Adipose tissue (tissue), 3 donors: Measurements from ENCODE around the gene PTAFR. TPM values are rescaled to one million over a fixed set of nuclear protein-coding genes. Genes with fewer than 3 reads are reported as not detected.

Experiments used
- H3K27ac ChIP-seq: one replicate; pipeline ENCODE4 v1.5.1; 2013; ENCODE audit warnings: low read depth, low read length
- WGBS, 3 donors: extraction: QIAGEN DNeasy Blood & Tissue Kit; methylation state at CpG; one replicate each; pipeline ENCODE4 v1.1.7; 2013; 5-methylcytosine and 5-hydroxymethylcytosine counted together
- polyA plus RNA-seq, 3 donors: library from polyadenylated mRNA; stranded (reverse); fragments of 200-250 nt; gene quantifications; one replicate each; pipeline ENCODE4 v1.2.3, GENCODE V29; 2013
- donor health status: healthy with polysubstance abuse.
- donor health status: Bipolar disorder and iron deficiency.
- donor health status: healthy.

PTAFR gene
- polyA plus RNA-seq, 3 donors: 1.0 to 6.6 (median 3.0) TPM

DNA sequence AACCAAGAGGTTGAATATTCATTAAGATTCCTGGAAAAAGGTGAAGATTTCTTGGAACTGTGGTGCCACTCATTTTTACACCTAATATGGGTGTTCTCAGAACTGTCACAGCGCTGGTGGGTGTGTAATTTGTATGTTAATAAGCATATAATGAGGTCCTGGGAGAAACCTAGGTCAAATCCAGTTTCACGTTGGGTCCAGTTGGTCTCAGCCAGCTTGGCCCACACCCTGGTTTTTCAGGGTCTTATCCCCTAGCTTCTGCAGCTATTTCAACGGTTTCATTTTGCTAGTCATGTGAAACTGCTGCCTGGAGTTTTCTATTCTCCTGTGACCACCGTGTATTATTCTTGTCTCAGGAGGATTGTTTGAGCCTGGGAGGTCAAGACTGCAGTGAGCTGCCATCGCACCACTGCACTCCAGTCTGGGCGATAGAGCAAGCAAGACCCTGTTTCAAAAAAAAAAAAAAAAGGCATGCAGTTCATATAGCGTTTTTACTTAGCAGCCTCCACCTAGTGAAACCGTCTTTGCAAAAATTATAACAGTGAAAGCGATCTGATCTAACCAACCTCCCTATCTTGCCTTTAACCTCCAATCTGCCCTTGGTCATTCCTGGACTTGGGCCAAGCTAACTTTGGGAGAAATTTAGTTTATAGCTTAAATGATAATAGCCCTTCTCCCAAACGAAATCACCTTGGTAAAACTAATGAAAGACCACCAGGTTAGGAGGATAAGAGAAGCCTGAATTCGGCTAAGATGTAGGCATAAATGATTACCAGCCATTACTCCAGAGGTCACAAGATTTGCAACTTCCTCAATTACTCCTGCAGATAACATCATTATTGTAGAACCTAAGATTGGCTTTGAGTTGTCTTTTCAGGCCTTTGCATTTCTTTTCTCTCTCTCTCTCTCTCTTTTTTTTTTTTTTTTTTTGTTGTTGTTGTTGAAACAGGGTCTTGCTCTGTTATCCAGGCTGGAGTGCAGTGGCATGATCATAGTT lies 44.0 kb downstream of the PTAFR start:
- no peak overlapping the region for H3K27ac ChIP-seq
- 76 to 84% (median 78%) methylated on average over 11 of the region's 11 CpGs for WGBS, 3 donors

DNA sequence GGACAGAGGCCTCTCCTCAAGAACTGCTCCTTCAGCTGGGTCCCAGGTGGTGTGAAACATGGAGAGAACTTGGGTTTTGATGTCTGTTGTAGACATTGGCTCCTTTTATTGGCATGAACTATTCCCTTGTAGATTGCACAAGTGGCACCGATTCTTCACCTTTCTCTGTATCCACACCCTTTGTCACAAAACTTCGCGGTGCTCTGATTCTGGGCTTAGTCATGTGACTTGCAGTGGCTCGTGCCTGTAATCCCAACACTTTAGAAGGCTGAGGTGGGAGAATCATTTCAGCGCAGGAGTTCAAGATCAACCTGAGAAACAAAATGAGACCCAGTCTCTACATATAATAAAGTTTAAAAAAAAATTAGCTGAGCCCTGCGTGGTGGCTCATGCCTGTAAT lies 45.6 kb downstream of the PTAFR start:
- no peak overlapping the region for H3K27ac ChIP-seq
- WGBS, 3 donors: 67 to 84% (median 84%) methylated on average over 6 of the region's 6 CpGs

DNA sequence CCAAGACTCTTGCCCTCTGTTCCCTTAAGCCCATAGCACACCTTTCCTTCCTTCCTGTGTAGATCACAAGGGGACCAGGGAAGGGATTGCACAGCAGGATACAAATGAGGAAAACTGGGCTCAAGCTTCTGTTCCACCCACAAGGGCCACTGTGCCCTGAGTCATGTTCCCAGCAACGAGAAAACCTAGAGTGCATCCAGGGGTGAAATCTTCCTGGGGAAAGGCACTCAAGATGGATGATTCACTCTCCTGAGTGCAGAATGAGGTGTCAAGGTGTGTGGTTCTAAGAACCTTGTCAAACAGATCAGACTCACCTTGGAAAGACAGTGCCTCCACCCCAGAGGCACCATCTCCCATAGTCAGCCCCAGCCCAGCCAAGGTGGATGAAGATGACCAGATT lies 47.3 kb downstream of the PTAFR start:
- WGBS, 3 donors: 28 to 58% (median 35%) methylated on average over 1 of the region's 1 CpG
- no peak overlapping the region for H3K27ac ChIP-seq

DNA sequence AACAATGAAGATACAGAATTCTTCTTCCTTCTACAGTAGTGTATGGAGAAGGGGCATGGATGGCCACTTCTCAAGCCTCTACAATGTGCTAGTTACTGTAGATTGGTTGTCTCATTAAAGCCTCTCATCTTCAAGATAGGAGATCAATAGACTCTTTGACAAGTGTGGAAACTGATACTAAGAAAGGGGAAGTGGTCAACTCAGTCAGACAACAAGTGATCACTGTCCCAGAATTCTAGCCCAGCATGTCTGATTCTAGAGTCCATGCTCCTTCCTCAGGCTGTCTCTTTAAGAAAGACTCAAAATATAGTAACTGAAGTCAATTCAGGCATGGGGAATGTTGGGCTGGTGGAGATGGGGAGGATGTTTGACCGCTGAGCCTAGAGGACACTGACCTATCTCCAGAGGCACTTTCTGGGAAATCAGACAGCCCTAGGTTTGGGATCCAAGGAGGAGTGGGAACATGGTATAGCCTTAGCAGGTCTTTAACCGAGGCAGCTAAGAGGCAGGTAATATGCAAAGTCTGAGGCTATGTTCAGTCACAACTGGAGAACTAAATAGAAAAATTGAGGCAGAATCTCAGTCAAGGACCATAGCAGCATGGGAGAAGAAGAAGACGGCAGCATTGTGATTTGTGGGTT lies 48.8 kb downstream of the PTAFR start:
- no peak overlapping the region for H3K27ac ChIP-seq
- WGBS, 3 donors: 67 to 71% (median 70%) methylated on average over 3 of the region's 3 CpGs

DNA sequence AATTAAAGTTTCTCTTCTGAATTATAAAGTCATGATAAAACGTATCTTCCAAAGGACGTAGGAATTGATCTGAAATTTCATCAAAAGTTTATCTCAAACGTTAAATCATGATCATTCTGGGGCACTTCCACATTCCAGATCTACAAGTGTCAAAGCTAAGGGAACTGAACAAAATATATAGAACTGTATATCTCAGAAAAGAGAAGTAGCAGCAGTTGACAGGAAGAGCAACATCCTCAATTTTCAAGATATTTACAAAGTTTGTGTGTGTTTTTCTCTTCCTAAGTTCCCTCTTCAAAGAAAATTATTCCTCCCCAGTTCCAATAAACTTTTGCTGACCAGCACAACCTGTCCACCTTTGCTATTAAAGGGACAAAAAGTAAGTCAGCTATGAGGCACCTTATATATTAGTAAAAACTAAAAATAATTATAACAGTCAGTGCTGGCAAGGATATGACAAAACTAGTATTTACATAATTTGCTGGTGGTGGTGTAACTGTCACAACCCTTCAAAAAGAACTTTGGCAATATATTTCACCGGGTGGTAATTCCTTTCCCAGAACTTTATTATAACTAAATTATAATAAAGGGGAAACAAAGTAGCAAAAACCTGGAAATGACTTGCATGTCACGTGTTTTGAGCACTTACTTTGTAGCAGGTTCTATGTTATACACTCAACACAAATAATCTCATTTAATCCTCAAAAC lies 49.6 kb downstream of the PTAFR start:
- WGBS, 3 donors: 48 to 56% (median 54%) methylated on average over 5 of the region's 5 CpGs
- H3K27ac ChIP-seq: no peak overlapping the region

DNA sequence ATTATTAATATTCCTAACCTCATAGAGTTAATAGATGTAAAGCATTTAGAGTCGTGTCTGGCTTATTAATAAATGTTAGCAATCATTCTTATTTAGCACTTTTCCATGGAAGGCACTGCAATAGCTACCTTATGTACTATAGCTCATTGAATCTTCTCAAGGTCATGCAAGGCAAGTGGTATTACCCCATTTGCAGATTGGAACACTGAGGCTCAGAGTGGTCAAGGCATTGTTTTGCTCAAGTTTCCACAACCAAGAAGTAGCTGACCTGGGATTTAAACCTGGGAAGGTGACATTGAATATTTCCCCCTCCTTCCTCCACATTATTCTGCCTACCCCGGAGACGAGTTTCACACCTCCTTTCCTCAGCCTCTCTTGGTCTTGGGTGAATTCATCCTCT lies 50.3 kb downstream of the PTAFR start:
- H3K27ac ChIP-seq: no peak overlapping the region
- 45 to 63% (median 57%) methylated on average over 3 of the region's 3 CpGs for WGBS, 3 donors

DNA sequence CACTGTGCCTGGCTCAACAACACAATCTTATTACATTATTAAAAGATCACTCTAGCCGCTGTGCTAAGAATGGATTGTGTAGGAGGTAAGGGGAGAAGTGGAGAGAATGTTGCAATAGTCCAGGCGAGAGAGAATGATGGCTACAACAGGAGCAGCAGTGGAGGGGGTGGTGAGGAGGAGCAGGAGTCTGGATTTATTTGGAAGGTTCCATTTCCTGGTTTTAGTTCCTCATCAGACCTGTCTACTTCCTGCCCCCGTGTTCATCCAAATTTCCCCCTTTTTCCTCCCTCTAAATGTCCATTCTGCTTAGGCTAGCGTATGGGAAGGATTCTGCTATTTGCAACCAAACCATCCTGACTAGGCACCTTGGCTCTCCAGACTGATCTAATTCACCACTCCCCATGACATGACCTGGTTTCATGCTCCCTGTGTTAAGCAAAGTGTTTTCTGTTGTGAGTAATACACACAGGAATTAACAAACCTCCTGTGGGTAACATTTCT lies 53.0 kb downstream of the PTAFR start:
- 18 to 55% (median 27%) methylated on average over 4 of the region's 4 CpGs for WGBS, 3 donors
- H3K27ac ChIP-seq: no peak overlapping the region

DNA sequence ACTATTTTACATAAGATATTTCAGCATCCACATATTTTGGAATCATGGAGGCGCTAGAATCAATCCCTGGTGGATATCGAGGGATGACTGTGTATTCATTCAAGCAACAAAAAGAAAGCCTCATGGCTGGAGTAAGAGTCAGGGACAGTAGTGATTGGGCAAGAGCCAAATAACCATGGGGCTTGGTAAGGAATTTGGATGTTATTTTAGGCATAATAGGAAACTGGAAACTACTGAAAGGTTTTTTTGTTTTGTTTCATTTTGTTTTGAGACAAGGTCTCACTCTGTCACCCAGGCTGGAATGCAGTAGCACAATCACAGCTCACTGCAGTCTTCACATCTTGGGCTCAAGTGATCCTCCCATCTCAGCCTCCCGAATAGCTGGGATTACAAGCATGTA lies 54.3 kb downstream of the PTAFR start:
- 82 to 87% (median 83%) methylated on average over 3 of the region's 3 CpGs for WGBS, 3 donors
- no peak overlapping the region for H3K27ac ChIP-seq

DNA sequence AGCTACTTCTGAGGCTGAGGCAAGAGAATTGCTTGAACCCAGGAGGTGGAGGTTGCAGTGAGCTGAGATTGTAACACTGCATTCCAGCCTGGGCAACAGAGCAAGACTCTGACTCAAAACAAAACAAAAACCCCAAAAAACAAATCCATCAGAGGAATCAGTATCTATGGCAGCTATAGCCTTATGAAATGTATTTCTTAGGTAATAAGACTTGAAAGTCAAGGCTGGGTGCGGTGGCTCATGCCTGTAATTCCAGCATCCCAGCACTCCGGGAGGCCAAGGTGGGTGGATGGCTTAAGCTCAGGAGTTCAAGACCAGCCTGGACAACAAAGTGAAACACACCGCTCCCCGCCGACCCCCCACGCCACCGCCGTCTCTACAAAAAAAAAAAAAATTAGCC lies 56.9 kb downstream of the PTAFR start:
- no peak overlapping the region for H3K27ac ChIP-seq
- WGBS, 3 donors: 87 to 95% (median 94%) methylated on average over 8 of the region's 8 CpGs

DNA sequence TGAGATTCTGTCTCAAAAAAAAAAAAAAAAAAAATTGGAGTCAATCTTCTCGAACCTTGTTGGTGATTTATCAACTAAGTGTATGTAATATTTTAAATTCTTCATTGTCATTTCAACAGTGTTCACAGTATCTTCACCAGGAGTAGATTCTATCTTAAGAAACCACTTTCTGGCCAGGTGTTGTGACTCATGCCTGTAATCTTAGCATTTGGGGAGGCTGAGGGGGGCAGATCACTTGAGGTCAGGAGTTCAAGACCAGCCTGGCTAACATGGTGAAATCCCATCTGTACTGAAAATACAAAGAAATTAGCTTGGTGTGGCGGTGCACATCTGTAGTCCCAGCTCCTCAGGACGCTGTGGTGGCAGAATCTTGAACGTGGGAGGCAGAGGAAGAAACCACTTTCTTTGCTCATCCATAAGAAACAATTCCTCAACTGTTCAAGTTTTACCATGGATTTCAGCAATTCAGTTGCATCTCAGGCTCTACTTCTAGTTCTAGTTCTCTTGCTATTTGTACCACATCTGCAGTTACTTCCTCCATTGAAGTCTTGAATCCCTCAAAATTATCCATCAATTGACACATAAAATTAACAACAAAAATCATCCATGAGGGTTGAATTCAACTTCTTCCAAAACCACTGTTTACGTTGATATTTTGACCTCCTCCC lies 57.7 kb downstream of the PTAFR start:
- no peak overlapping the region for H3K27ac ChIP-seq
- WGBS, 3 donors: 79 to 88% (median 86%) methylated on average over 5 of the region's 5 CpGs

DNA sequence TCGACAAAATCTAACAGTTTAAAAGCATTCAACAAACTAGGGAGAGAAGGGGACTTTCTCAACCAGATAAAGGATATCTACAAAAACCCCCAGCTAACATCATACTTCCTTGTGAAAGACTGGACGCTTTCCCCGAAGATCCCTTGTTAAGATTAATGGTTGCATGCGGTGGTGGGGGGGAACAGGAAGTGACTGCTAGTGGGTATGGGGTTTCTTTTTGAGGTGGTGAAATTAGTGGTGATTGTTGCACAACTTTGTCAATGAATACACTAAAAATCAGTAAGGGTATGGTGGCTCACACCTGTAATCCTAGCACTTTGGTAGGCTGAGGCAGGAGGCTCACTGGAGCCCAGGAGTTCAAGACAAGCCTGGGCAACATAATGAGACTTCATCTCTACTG lies 61.2 kb downstream of the PTAFR start:
- 24 to 36% (median 32%) methylated on average over 4 of the region's 4 CpGs for WGBS, 3 donors
- H3K27ac ChIP-seq: no peak overlapping the region

DNA sequence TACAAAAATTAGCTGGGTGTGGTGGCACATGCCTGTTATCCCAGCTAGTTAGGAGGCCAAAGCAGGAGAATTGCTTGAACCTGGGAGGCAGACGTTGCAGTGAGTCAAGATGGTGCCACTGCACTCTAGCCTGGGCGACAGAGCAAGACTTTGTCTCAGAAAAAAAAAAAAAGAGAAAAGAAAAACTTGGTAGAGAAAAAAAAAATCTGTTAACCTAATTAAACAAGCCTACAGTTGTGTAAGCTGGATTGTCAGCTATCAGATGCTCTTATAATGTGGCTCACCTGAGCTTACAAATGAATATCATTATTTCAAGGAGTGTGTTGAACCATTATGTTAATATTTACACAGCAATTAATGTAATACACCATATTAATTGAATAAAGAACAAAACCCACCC lies 61.6 kb downstream of the PTAFR start:
- 74 to 91% (median 77%) methylated on average over 2 of the region's 2 CpGs for WGBS, 3 donors
- no peak overlapping the region for H3K27ac ChIP-seq

DNA sequence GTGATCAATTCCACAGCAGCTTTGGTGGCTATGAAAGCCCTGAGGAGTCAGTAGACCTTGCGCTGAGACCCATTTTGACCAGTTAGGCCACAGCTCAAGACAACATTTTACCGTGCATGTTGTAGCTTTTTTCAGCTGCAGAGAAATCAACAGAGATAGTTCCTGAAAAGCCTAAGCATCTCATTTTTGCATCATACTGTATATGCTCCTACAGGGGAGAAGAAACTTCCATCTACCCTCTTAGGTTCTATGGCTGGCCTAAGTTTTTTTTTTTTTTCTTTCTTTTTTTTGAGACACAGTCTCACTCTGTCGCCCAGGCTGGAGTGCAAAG lies 63.3 kb downstream of the PTAFR start:
- WGBS, 3 donors: 79 to 90% (median 80%) methylated on average over 3 of the region's 3 CpGs
- no peak overlapping the region for H3K27ac ChIP-seq

DNA sequence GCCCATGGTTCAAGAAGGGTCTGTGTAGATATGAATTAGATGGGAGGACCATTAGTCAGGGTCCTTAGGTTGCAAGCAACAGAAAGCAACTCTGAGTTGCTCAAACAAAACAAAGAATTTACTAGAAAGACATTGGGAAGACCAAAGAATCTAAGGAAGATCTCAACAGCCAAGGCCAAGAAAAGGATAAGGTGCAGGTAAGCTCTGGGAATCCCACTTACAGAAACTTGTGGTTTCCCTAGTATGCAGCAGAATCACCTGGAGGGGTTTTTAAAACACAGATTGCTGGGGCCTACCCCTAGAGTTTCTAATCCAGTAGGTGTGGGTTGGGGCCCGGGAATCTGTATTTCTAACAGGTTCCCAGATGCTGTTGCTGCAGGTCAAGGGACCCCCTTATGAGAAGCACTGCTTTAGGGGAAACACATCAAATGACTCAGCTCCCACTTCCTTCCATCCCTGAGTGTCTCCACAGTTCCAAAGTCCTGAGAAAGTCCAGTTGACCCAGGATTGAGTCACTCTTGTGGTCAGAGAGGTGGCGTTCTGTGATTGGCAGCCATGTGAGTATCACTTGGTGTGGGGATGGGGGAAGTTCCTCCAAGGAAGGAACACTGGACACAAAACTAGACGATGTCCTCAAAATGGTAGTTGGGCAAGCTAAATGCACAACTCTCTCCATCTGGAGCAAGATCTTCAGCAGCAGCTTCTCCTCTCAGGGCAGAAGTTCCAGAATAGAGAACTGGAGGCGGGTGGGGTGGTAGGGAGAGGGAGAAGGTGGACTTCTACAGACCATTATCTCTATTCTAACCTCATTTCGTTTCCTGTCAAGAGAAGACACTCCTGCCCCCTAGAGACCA lies 63.9 kb downstream of the PTAFR start:
- WGBS, 3 donors: 63 to 79% (median 67%) methylated on average over 5 of the region's 5 CpGs
- no peak overlapping the region for H3K27ac ChIP-seq

DNA sequence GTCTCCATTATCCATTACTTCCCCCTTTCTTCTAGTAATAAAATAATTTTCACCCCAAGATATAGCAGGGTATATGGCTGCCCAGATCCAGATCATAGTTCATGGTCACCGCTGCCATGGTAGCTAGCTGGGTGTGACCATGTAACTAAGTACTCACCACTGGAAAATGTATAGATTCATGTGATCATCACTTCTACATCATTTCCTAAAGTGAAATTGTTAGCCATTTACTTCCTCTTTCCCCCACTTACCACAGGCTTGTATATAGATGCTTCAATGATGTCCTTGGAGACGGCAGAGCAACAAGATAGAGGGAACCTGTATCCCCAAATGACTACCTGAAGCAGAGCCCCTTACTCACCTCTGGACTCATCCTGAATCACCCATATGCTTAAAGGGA lies 65.3 kb downstream of the PTAFR start:
- WGBS, 3 donors: 75 to 88% (median 83%) methylated on average over 2 of the region's 2 CpGs
- no peak overlapping the region for H3K27ac ChIP-seq

DNA sequence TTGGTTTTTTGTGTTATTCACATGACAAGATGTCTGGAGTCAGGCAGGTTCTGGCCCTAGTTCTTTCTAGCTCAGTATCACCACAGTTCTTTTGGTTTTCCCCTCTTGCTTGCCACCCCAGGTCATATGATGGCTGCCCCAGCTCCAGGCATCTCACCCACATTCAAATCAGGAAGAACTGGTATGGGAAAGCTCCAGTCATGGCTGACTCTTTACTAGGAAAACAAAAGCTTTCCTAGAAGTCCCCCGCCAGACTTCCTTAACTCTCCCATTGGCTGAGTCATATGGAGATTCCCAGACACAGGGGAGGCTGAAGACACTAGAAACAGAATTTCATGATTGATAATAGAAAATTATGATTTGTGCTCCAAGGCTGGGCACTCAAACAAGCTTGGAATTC lies 65.9 kb downstream of the PTAFR start:
- WGBS, 3 donors: 72 to 84% (median 72%) methylated on average over 1 of the region's 1 CpG
- H3K27ac ChIP-seq: no peak overlapping the region

DNA sequence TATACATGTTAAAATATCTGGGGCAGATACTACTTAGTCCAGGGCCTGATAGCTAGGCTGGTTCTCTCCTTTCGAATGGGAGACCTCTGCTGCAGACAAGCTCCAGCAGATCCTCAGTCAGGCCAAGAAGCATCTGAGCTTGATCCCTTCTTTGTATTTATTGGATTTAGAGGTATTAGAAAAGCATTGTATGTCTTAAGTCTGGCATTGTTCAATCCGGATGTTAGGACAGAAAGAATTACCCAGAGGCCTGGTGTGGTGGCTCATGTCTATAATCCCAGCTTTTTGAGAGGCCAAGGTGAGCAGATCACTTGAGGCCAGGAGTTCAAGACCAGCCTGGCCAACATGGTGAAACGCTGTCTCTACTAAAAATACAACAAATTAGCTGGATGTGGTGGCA lies 66.9 kb downstream of the PTAFR start:
- H3K27ac ChIP-seq: no peak overlapping the region

DNA sequence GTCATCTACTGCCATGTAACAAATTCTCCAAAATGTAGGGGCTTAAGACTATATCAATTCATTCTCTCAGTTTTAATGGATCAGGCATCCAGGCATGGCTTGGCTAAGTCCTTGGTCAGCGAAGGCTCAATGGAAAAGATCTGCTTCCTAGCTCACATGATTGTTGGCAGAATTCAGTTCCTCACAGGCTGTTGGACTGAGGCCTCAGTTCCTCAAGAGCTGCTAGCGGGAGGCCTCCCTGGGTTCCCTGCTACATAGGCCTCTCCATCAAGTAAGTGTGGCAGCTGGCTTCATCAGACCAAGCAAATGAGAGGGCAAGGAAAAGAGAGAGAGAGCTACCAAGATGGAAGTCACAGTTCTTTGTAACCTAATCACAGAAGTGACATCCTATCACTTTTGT lies 68.5 kb downstream of the PTAFR start:
- WGBS, 3 donors: 81 to 95% (median 87%) methylated on average over 2 of the region's 2 CpGs
- no peak overlapping the region for H3K27ac ChIP-seq

More for the DNA sequence above, 66.9 kb downstream of the PTAFR start:
- 88 to 92% (median 90%) methylated on average over 3 of the region's 3 CpGs for WGBS, 3 donors
